Motor neuron (in vitro differentiated cells): Measurements from ENCODE around the gene CTSF. TPM values are rescaled to one million over a fixed set of nuclear protein-coding genes. Genes with fewer than 3 reads are reported as not detected.
"Not testable (repeated sequence)": the region's sequence is repeated elsewhere in the genome, so short reads cannot be mapped to it uniquely, and the experiment has no call there.

Experiments used
- ATAC-seq, 8 experiments: fragments of 200-7000 bp; cut with Tn5 transposase; replicated peaks in 6 of 8; 2 replicates each; pipeline ENCODE4 v1.8.0; 2021; ENCODE audit warnings: mild to moderate bottlenecking in 8 of 8, moderate library complexity in 8 of 8
- H3K27ac ChIP-seq, 2 donors: fragments of 250-450 bp; sonication (Bioruptor Pico); 2 replicates each; pipeline ENCODE4 v1.9.0; 2021; ENCODE audit warnings: antibody characterized with exemption in 2 of 2, mild to moderate bottlenecking in 2 of 2, moderate library complexity in 1 of 2
- H3K4me1 ChIP-seq, 2 donors: fragments of 250-450 bp; sonication (Bioruptor Pico); replicated peaks in 1 of 2; 2 replicates each; pipeline ENCODE4 v1.6.1; 2021; ENCODE audit warnings: antibody characterized with exemption in 2 of 2, mild to moderate bottlenecking in 2 of 2, moderate library complexity in 1 of 2
- H3K4me3 ChIP-seq, 5 donors: fragments of 250-450 bp; sonication (Bioruptor Pico); 2 replicates each; pipeline ENCODE4 v1.9.0; 2021; ENCODE audit warnings: antibody characterized with exemption in 5 of 5, mild to moderate bottlenecking in 5 of 5, moderate library complexity in 4 of 5
- WGBS, 10 experiments: fragments of 450-650 bp; shearing (Covaris generic); methylation state at CpG; one replicate each; pipeline ENCODE4 v1.0.0; 2022; 5-methylcytosine and 5-hydroxymethylcytosine counted together
- in situ Hi-C, 9 experiments: fragments of 400-800 bp; cut with MboI; loops; one replicate each; pipeline ENCODE4 v1.15.0; 2021; ENCODE audit warnings: low sequenced_read_pairs in 9 of 9, low pct_unique_long_range_greater_than_20kb in 2 of 9; ENCODE audit not compliant: unreplicated experiment in 9 of 9
- total RNA-seq, 8 experiments: library from RNA; unstranded; fragments of 300-600 nt; gene quantifications; 2 replicates each; pipeline versions ENCODE4 v1.2.3 to v1.2.4, GENCODE V29; 2022

The CTSF gene
- total RNA-seq, 8 experiments from 2014 or later: 5.4 to 46.1 (median 22.8) TPM

- Histone ChIP-seq H3K4me1 (peaks cover 0 to 7% of the 10 kb centered on the region in 2 donors), H3K27ac (no peak overlapping the region), H3K4me3 (no peak overlapping the region)
- no peak for ATAC-seq
- in situ Hi-C loops: no loop called here
- WGBS, 10 experiments: 80 to 100% (median 100%) methylated on average over 1 to 2 of the region's 2 CpGs; no CpG with 5 or more reads in 3 of the 10 experiments
Observed at GRCh38 chr11:66600219-66600618, 31.8 kb upstream of the CTSF start.

- peaks cover 4 to 17% of the 10 kb centered on the region in 2 donors for H3K4me1 ChIP-seq
- in situ Hi-C loops: no loop called here
- no peak for ATAC-seq
- 90% methylated on average over 2 of the region's 6 CpGs; no CpG with 5 or more reads in 9 of the 10 experiments for WGBS, 10 experiments
- H3K4me3 ChIP-seq: no peak overlapping the region
- H3K27ac ChIP-seq: no peak overlapping the region
Observed at GRCh38 chr11:66598993-66599392, 30.6 kb upstream of the CTSF start.

- peak overlapping the region in 1 of 2 donors; percentile 68 for H3K27ac ChIP-seq
- peak in 3 of 8 experiments; percentile 2 to 66 (median 26) for ATAC-seq
- H3K4me3 ChIP-seq: no peak overlapping the region
Observed at GRCh38 chr11:66595245-66595904, 27.0 kb upstream of the CTSF start.

GRCh38 chr11:66593650-66594049 lies 25.2 kb upstream of the CTSF start:
- WGBS, 10 experiments: 30 to 45% (median 35%) methylated on average over 2 to 7 of the region's 7 CpGs; no CpG with 5 or more reads in 7 of the 10 experiments
- in situ Hi-C loops: no loop called here
- H3K27ac ChIP-seq: no peak overlapping the region
- H3K4me3 ChIP-seq: peak overlapping the region; percentile 45 to 59 (median 56)
- no peak for ATAC-seq
- H3K4me1 ChIP-seq: peaks cover 10 to 23% of the 10 kb centered on the region in 2 donors

More at GRCh38 chr11:66595245-66595904, 27.0 kb upstream of the CTSF start:
- H3K4me1 ChIP-seq: peaks cover 10 to 23% of the 10 kb centered on the region in 2 donors
- in situ Hi-C loops: no loop called here
- 57 to 89% (median 76%) methylated on average over 1 to 5 of the region's 5 CpGs; no CpG with 5 or more reads in 4 of the 10 experiments for WGBS, 10 experiments

- Histone ChIP-seq H3K4me3 (peak overlapping the region; percentile 45 to 59 (median 56)), H3K27ac (peak overlapping the region; percentile 32 to 74), H3K4me1 (peaks cover 10 to 23% of the 10 kb centered on the region in 2 donors)
- ATAC-seq: peak in 2 of 8 experiments; percentile 7 to 9
- WGBS, 10 experiments: 0 to 16% (median 0%) methylated on average over 2 to 5 of the region's 12 CpGs; no CpG with 5 or more reads in 7 of the 10 experiments
- in situ Hi-C loops: no loop called here
Observed at GRCh38 chr11:66593303-66593635, 24.9 kb upstream of the CTSF start.

- peak; percentile 89 to 99 (median 96) for ATAC-seq
- 0 to 47% (median 1%) methylated on average over 1 to 30 of the region's 68 CpGs; no CpG with 5 or more reads in 5 of the 10 experiments for WGBS, 10 experiments
- peak within 1 kb of the TSS; percentile 45 to 59 (median 56) for H3K4me3 ChIP-seq
- in situ Hi-C loops: no loop called here
- peak within 1 kb of the TSS; percentile 77 to 81 for H3K27ac ChIP-seq
- peaks cover 10 to 23% of the 10 kb centered on the region in 2 donors for H3K4me1 ChIP-seq
Observed at GRCh38 chr11:66592457-66593302, 24.3 kb upstream of the CTSF start, which contains the start of the genes CCDC87 and CCS. CCDC87 (minus strand) TSS chr11:66593063; CDS start chr11:66593015, 48 bp downstream. CCS (plus strand) TSS chr11:66593185; CDS start chr11:66593262, 77 bp downstream.

- peaks cover 10 to 23% of the 10 kb centered on the region in 2 donors for H3K4me1 ChIP-seq
- in situ Hi-C loops: no loop called here
- no peak overlapping the region for H3K27ac ChIP-seq
- no peak for ATAC-seq
- 25 to 93% (median 50%) methylated on average over 1 to 2 of the region's 2 CpGs; no CpG with 5 or more reads in 3 of the 10 experiments for whole genome bisulfite sequencing, 10 experiments
- H3K4me3 ChIP-seq: no peak overlapping the region
Observed at GRCh38 chr11:66591175-66591574, 22.8 kb upstream of the CTSF start.

- Histone ChIP-seq H3K4me3 (no peak overlapping the region), H3K4me1 (peaks cover 10 to 16% of the 10 kb centered on the region in 2 donors), H3K27ac (no peak overlapping the region)
- 63 to 100% (median 94%) methylated on average over 1 to 5 of the region's 7 CpGs for WGBS, 10 experiments
- no peak for ATAC-seq
- in situ Hi-C loops: no loop called here
Observed at GRCh38 chr11:66589996-66590675, 21.7 kb upstream of the CTSF start.

- WGBS, 10 experiments: 56 to 100% (median 92%) methylated on average over 1 to 2 of the region's 2 CpGs; no CpG with 5 or more reads in 6 of the 10 experiments
- ATAC-seq, in situ Hi-C loops, H3K4me3 ChIP-seq, H3K4me1 ChIP-seq, H3K27ac ChIP-seq: not testable (repeated sequence)
Observed at GRCh38 chr11:66589315-66589714, 20.9 kb upstream of the CTSF start.

GRCh38 chr11:66586136-66586535 lies 17.7 kb upstream of the CTSF start:
- Histone ChIP-seq H3K27ac (no peak overlapping the region), H3K4me1 (no peaks in the 10 kb centered on the region), H3K4me3 (no peak overlapping the region)
- no peak for ATAC-seq
- in situ Hi-C loops: no loop called here
- WGBS, 10 experiments: 0 to 78% (median 49%) methylated on average over 1 to 2 of the region's 2 CpGs; no CpG with 5 or more reads in 4 of the 10 experiments

- in situ Hi-C loops, H3K4me3 ChIP-seq, H3K4me1 ChIP-seq, H3K27ac ChIP-seq, ATAC-seq: not testable (repeated sequence)
- 33 to 50% (median 40%) methylated on average over 1 of the region's 1 CpG; no CpG with 5 or more reads in 7 of the 10 experiments for WGBS, 10 experiments
Observed at GRCh38 chr11:66585447-66585846, 17.0 kb upstream of the CTSF start.

- 34 to 100% (median 80%) methylated on average over 1 to 3 of the region's 3 CpGs for WGBS, 10 experiments
- H3K4me3 ChIP-seq, ATAC-seq, H3K4me1 ChIP-seq, H3K27ac ChIP-seq, in situ Hi-C loops: not testable (repeated sequence)
Observed at GRCh38 chr11:66582565-66583147, 14.2 kb upstream of the CTSF start.
